Stimulated activated CD4-positive, alpha-beta T cell treated with anti-CD3 and anti-CD28 coated beads, Interleukin-12 subunit alpha, Interleukin-12 subunit beta, amount 100 ng/mL, for 4 hours (primary cell): Measurements from ENCODE around the gene PIRT.

Experiments
- DNase-seq: peaks from one replicate; pipeline ENCODE4 v3.0.0-alpha.2; 2020

The PIRT gene

DNA sequence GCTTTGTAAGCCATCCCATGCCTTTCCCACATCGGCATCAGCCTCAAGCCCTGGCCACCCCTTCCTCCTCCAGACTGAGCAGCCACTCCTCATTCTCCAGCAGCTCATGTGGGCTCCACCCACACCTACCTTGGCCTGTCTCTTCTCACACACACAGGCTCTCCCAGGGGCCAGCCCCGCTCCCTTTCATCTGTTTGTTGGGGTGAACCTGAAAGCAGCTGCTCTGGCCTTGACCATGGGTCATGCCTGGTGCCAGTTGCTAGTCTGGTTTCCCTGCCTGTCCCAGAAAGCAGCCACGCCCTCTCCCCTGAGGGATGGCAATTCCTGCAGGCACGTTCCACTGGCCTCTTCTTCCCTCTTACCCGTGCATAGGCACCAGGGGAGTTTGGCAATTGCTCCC lies 22.6 kb downstream of the PIRT start:
- no peak for DNase-seq

DNA sequence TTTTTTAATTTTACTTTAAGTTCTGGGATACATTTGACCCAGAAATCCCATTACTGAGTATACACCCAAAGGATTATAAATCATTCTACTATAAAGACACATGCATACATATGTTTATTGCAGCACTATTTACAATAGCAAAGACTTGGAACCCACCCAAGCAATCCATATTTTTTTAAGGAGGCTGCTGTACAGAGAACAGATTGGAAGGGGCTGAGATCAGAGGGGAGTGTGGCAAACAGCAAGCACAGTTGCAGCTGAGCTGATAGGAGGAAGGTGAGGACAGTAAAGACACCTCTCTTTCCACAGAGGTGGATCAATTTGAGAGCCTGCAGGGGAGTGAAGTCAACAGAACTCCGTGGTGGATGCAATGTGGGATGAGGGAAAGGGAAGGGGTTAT lies 23.8 kb downstream of the PIRT start:
- DNase-seq: no peak

DNA sequence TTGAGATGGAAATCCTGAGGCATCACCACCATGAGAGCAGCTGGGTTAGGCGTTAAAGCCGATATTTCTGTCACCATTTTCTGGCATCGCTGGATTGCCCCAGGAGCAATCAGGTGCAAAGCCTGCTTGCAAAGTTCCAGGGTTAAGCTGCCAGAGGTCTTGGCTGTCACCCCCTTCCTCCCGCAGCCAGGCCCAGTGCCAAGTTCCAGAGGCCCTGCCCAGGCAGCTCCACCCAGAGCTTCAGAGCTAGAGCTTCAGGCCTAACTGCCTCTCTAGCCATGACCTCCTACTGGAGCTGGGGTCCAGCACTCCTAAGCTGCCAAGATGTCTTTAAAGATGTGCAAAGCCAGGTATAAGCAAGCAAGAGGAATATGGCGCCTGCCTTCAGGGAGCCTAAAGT lies 25.2 kb downstream of the PIRT start:
- no peak for DNase-seq

DNA sequence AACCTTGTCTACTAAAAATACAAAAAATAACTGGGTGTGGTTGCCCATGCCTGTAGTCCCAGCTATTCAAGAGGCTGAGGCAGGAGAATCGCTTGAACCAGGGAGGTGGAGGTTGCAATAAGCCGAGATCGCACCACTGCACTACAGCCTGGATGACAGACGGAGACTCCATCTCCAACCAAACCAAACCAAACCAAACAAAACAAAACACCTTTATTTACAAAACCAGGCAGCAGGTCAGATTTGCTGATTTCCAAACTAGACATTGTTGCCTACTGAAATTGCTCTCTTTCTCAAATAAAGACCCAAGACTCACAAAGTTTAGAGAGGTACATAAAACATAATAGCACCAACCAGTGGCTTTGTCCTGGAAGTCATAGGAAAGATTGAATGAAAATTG lies 28.3 kb downstream of the PIRT start:
- DNase-seq: no peak

DNA sequence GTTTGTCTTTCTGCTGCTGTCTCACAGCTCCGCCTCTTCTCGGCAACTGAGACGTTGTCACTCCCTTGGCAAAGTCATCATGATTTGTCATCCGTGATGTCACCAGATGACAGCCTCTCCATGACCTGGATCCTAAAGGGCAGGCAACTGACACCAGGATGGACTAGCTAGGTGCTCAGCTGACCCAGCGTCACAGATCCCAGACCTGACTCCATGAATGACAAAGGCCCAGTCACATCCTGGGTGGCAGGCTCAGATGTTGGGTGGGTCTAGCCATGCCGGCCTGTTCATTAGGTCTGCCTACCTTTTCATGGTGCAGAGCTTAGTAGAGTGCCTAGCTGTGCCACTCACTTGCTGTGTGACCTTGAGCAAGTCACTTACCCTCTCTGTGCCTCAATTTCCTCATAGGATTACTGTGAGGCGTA lies 30.2 kb downstream of the PIRT start:
- no peak for DNase-seq

DNA sequence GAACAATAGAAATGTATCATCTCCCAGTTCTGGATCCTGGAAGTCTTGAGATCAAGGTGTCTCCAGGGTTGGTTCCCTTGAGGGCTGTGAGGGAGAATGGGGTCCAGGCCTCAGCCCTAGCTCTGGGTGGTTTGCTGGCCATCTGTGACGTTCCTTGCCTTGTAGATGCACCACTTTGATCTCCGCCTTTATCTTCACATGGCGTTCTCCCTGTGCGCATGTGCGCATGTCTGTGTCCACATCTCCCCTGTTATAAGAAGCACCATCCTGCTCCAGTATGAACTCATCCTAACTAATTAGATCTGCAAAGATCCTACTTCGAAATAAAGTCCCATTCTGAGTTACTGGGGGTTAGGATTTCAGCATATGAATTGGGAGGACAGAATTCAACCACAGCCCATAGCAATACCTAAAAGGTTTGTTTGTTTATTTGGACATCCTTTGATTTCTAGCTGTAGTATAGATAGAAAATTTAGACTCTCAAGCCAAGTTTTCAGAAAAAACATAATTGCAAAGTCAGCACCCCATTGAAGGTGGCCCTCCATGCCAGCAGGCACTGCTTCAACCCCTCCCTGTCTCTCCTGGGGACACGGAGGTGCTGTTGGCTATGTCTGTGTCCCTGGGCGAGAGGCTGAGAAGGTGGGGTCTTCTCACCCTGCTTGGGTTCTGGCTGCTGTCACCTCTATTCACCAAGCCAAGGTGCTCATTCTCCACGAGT lies 31.2 kb downstream of the PIRT start:
- DNase-seq: no peak

DNA sequence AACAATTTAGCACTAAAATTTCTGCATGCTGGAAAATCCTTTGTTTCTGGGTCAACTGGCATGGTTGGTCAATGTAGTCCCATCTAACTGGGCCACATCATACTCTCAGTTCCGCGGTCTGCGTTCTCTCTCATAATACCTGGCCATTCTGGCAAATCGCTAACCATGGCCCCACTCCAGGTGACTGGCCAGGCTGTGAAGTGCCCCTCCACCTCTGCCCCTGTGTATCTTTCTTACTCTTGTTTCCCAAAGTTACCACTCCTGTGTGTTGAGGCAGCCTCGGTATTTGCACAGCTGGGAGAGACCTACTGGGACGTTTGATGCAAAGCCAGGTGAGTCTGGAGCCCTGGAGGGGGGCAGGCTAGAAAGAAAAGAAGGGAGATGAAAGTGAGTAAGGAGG lies 32.0 kb downstream of the PIRT start:
- DNase-seq: no peak

DNA sequence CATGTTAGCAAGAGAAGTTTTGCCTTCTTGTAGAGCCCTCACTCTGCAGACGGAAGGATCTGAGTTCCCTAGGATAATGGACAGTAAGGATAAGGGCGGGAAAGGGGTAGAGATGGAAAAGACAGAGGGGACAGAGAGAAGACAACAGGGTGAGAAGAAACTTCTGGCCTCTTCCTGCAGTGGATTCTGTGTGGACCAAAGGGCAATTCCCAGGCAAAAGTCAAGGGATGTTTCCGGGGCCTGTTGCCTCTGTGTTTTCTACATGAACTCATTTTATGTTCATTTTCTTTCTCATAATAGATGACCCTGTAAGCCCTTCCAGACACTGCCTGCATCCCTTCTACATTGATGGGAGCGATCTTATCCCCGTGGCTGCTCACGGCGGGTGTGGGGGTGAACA lies 33.3 kb downstream of the PIRT start:
- DNase-seq: no peak

DNA sequence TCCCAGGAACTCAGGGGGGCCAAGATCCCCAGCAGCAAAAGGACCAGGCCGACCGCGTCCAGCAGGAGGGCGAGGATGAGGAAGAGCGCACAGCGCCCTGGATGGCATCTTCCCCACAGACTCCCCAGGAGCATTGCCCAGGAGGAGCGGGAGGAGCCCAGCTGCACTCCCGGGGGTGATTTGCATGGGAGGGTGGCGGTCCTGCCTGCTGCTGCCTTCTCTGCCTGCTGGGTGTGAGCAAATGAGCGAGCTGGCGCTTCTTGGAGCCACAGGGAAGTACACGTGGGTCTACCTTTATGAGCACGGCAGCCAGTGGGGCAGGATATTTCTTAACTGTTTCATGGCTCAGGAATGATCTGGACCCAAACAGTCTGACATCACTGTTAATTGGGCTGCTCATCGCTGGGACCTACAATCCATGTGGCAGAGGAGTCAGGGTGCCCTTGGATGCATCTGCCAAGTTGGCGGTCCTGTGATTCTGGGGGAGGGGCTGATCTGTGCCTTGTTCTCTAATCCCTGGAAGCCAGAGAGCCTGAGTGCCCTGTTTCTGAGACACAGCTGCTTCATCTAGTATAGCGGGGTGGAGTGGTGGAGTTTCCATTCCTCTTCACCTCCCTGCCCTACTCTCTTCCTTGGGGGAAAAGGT lies 33.9 kb downstream of the PIRT start, which contains the start of gene TMEM238L:
Gene TMEM238L, minus strand, starts transcription at position 270 of the 646 bp plus-strand sequence. Its CDS starts 136 bp downstream, at position 134.
- DNase-seq: no peak

DNA sequence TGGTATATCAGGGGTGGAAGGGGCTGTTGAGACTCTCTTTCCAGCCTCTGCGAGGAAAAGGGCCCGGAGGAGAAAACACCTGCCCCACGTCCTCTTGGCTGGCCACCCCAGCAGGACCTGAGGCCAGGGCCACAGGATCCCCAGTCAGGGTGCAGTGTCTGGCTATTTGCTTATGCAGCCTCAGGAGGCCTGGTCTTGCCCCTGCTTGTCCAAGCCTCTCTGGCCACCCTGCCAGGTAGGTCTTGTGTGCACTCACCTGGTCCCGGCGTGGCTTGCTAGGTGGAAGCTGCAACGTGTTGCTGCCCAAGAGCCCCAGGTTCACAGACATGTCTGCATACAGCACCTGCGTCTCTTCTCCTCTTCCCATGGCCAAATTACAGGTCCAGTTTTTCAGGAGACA lies 34.5 kb downstream of the PIRT start:
- DNase-seq: no peak

DNA sequence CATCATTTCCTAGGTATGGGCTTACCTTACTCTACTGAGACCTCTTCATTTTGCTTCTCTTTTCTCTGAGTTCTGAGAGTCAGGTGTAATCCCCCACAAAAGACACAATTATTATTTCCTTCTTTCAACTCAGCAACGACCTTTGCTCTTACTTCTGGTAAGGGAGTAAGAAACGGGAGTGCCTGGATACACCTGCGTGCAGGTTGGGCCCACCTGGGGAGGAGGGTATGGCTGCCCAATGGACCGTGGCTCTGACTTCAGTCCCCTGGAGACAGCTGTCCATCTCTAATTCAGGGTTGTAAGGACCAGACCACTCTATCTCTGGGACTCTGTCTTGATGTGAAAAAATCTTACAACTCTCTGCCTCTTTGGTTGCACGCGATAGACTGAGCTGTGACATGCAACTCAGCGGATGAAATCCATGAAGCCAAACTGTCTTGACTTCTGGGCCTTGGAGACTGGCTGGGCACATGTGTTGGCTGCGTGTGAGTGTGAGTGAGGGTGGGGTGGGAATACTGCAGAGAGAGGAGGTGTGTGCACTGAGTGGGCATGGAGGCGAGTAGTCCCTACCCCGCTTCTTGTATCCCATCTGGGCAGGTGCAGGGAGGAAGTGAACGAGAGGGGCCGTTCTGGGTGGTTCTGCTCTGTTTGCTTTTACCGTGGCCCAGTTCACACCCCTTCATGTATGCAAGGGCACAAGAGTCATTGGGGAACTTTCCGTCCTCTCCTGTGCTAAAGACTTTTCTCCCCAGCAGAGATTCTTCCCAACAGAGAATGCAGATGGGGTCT lies 35.2 kb downstream of the PIRT start:
- DNase-seq: no peak

DNA sequence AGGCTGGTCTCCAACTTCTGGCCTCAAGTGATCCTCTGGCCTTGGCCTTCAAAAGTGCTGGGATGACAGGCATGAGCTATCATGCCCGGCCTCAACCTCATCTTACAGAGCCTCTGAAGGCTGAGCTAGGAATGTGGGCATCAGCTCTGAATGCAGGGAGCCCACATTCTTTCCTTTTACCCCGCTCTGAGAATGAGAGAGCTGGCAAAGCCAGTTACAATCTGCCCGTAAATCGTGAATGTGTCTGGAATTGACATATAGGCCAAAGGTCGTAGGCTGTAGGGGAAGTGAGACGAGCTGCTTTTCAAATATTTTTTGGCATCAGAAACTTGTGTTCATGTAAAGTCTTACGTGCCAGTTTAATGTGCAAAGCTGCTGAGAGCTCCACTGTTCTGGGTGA lies 38.5 kb downstream of the PIRT start:
- DNase-seq: no peak

DNA sequence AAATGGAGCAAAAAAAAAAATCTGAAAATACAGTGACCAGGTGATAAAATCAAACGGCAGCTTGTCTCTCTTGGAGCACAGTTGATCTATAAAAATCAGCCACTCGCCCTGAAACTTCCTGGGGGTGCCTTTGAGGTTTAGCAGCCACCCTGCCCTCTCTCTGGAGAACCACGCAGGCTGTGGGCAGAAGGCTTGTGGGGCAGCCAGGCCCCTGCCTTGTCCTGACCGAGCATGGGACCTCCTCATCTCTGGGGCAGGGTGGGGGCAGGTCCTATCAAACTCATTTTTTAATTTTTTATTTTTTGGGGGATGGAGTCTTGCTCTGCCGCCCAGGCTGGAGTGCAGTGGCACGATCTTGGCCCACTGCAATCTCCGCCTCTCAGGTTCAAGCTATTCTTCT lies 39.0 kb downstream of the PIRT start:
- DNase-seq: no peak

DNA sequence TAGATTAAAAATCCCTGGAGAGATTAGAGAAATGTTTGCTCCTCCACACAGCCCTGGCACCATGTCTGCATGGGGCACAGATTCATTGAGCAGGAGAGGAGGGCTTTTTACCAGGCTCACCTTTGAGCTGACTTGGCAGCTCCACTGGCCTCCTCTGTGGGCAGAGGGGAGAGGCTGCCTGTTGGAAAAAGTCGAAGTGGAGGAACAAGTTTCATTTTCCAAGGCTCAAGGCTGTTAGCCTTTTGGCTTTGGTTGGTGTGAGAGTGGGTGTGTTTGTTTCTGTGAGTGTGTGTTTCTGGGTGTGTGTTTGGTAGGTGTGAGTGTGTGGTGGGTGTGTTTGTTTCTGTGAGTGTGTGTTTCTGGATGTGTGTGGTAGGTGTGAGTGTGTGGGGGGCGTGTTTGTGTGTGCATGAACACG lies 39.5 kb downstream of the PIRT start:
- DNase-seq: no peak

DNA sequence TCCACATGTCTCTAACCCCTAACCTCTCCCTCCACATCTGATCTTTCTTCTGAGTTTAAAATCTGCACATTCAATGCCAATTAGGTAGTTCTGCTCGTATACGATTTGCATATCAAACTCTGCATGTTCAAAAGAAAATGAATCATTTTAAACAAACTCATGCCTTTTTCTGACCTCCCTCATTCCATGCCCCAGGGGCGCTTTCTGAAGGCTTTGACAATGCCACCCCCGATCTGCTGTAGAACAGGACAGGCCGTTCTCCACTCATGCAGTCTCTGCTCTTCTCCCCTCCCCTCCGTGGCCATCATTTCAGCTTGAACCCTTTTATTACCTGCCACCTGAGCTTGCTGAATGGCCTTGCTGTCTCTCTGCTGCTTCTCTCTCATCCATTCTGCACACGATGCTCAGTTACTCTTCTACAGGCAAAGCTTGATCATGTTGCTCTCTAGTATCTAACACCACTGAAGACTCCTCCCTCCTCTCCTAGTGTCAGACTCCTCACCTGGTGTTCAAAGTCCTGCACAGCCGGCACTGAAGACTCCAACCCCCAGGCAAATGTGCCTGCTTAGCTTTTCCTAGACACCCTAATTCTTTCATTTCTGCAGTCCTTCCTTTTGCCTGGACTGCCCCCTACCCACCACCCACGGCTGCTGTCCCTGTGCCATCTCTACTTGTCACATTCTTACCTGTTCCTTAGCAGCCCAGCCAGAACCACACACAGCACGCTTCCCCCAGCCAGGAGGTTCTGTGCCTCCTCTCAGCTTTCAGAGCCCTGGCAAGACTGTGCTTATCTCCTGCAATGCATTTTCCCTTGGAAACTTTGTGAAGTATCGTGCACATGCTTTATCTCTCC lies 40.2 kb downstream of the PIRT start:
- no peak for DNase-seq

DNA sequence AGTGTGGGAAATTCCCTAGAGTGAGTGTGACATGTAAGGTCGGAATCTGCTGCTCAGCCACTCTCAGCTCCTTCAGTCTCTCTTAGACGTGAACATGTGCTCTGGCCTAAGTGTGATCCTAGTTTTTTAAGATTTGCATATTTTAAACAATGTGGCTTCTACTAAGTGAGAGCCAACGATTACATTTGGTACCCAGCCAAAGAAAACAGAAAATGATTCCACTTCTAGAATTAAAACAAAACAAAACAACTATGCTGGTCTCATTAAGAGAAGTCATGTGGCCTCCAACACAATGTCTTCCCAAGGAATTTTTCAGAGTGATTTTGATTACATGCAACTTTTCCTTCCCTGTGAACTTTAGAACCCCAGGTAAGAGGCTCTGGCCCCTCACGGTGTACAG lies 44.1 kb downstream of the PIRT start:
- DNase-seq: no peak

DNA sequence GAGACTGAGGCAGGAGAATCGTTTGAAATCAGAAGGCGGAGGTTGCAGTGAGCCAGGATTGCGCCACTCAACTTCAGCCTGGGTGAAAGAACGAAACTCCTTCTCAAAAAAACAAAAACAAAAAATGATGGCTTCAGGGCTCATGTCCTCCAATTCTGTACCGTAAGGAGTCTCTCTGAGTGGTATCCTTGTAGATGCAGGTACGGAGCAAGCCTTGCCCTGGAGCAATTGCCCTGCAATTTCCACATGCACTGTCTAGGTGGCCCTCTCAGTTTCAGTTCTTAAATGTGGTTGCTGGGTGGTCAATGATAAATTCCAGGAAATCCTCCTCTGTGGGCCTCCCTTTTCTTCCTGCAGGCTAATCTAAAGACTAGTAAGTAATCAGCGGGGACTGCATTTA lies 44.6 kb downstream of the PIRT start:
- no peak for DNase-seq

DNA sequence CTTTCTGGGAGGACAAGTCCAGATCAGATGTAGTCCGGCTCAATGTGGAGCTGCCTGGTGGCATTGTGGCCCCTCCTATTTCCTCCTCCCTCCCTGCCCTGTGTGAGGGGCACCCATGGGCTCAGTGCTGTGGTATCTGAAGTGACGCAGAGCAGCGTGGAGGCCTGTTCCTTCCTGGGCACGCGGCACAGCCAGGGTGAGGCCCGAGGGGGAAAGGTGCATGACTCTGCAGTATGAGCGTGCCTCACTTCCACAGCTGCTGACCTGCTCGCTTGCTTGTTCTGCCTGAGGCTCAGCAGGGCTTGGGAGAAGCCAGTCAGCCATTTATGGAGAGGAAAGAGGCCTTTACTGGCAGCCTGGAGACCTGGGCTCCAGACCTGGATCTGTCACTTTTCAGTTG lies 45.7 kb downstream of the PIRT start:
- no peak for DNase-seq

DNA sequence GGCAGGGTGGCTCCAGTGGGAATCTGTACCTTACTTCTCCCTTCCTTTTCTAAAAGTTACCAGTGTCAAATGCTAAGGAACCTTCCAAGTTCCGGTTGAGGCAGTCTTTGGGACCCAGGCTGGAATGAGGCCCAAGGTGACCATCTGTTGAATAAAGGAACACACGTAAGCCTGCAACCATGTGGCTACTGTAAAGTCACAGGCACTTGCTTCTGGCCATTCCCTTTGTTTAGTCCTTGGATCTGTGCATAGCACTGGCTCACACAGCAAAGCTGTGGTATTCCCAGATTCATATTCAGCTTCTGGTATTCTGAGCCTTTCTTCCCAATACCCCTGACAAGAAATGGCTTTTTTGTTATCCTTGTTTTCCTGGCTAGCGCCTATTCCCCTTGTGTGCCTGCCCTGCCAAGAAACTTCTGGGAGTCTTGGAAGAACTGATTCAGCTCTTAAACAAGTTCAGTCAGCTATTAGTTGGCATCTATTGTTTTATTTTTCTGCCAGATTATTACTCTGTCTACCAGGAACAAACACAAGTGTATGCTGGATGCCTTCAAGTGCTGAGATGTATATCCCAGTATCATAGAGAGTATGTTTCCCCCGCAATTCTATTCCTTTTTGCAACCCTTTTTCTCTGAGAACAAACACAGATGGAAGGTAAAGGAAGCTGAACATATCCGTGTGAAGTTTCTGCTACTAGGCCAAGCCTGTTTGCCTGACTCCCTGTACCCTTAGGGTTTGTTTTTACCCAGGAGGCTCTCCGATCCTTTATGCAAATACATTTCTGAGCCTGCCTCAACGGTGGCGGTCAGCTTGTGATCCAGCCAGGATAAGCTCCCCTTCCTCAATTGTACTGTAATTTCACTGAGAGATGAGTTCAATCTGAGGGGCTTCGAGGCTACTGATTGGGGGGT lies 47.1 kb downstream of the PIRT start:
- DNase-seq: no peak

DNA sequence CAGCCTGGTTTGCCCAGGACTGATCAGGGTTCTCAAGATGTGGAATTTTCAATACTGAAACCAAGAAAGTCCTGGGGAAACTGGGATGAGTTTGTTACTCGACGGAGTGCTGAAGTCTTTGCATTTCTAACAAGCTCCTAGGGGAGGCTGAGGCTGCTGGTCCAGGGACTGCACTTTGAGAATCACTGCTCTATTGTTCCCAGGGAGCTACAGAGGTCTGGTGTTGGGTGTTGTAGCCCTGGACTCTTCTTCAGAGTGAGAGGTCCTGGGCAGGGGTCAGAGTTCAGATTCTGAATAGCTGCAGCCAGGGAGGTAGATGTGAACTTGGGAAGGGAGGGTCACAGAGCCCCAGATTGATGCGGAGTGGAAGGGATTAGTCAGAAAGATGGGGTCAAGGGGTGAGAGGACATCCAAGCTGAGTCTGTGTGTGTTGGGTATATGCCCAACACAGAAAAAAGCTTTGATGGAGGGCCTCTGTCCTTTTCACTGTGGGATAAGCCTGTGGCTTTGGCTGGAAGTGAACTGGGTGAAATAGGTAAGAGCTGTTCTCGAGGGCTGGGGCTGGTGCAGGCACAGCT lies 48.1 kb downstream of the PIRT start:
- DNase-seq: no peak

DNA sequence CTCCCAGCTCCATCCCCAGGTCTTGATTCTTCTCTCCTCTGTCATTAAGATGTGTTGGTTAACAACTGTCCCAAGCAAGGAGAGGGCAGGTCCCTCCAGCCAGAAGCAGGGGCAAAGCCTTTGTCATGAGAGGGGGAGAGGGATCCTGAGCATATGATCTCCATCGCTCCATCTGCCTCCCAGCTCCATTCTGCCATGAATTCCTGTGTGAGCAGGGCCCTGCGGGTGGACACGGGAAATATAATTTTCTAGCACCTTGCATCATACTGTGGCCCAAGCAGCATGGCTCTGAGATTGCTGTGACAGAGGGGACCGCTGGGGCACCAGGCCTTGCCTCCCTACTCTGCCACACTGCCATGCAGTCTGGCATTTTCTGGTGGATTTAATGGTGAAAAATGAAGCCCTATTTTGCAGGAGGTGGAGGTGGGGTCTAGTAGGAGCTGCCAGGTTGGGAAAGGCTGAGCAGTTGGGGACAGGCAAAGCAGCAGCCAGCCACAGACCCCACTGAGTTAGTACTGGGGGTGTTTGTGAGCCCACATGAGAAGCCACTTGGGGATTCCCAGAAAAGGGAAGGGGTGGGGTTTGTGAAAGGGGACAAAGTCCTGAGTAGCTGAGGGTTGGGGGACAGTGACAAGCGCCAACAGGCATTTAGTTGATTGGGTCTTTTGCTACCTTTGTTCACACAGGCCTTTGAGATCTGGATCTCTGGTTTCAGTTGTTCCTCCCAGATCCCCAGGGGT lies 50.4 kb downstream of the PIRT start:
- DNase-seq: no peak
